GM12878 (cell line): ENCODE measurements around the gene CEP131. TPM values are rescaled to one million over a fixed set of nuclear protein-coding genes. Genes with fewer than 3 reads are reported as not detected.

Experiments used
- E2F8 ChIP-seq: fragments of 450-650 bp; IDR thresholded peaks from 2 replicates; pipeline ENCODE4 v1.6.1; 2018; ENCODE audit warnings: mild to moderate bottlenecking, low read depth, moderate library complexity; ENCODE audit not compliant: partially characterized antibody
- E4F1 ChIP-seq: fragments of 450-650 bp; IDR thresholded peaks from 2 replicates; pipeline ENCODE4 v1.6.1; 2018; ENCODE audit warnings: borderline replicate concordance, mild to moderate bottlenecking; ENCODE audit not compliant: partially characterized antibody
- MYB ChIP-seq: fragments of 150-350 bp; IDR thresholded peaks from 2 replicates; pipeline ENCODE4 v1.6.1; 2014; ENCODE audit warnings: mild to moderate bottlenecking, low read depth, low read length, borderline replicate concordance
- SMAD1 ChIP-seq: fragments of 450-650 bp; IDR thresholded peaks from 2 replicates; pipeline ENCODE4 v1.6.1; 2018; ENCODE audit warnings: mild to moderate bottlenecking, low read depth; ENCODE audit not compliant: partially characterized antibody
- SPI1 ChIP-seq: IDR thresholded peaks from 2 replicates; pipeline ENCODE4 v1.6.1; 2011; ENCODE audit warnings: low read depth, mild to moderate bottlenecking, low read length, moderate library complexity, borderline replicate concordance; ENCODE audit not compliant: insufficient read depth
- TAF1 ChIP-seq: IDR thresholded peaks from 2 replicates; pipeline ENCODE4 v1.6.1; 2011; ENCODE audit warnings: mild to moderate bottlenecking, low read depth, low read length, borderline replicate concordance
- polyA plus RNA-seq, 11 experiments: library from polyadenylated mRNA; depleted of rRNA in 4 of 11; unstranded in 6 of 11; stranded (reverse) in 5 of 11; fragments of >200 nt; fragmentation: Nextera tagmentation in 4 of 11; fragmentation: Illumina TruSeq in 1 of 11; extraction: Ambion mirVana in 4 of 11; extraction: Trizol in 1 of 11; gene quantifications; 1 replicate in 1 of 11; 2 replicates in 10 of 11; pipeline versions ENCODE4 v1.2.1 to v1.2.3, GENCODE V29; 2011 to 2016; ENCODE audit warnings: inconsistent platforms in 2 of 11, missing spikeins in 2 of 11, low read depth in 1 of 11
- total RNA-seq, 4 experiments: library from RNA; depleted of rRNA in 3 of 4; stranded (reverse); fragments of >200 nt in 3 of 4; fragmentation: Illumina TruSeq in 1 of 4; extraction: Trizol in 1 of 4; gene quantifications; 2 replicates each; pipeline versions ENCODE4 v1.2.1 to v1.2.3, GENCODE V29; 2013 to 2021

The CEP131 gene
- total and polyA plus RNA-seq, 10 of the 15 experiments (the other 5 are each of a cell fraction or from before 2014, with no cell fraction given), result 0.05 to 17.3 (median 6.7) TPM

- TF ChIP-seq E2F8 (no peak), MYB (no peak), TAF1 (no peak), E4F1 (no peak), SMAD1 (no peak), SPI1 (no peak)
These were observed 18.0 kb upstream of the CEP131 start (continued) for GRCh38 chr17:81240761-81241160.
